Activated CD4-positive, CD25-positive, alpha-beta regulatory T cell (primary cell): ENCODE results near the gene NAV2.
A peak's percentile ranks its signal among the peaks of the same experiment; 100 is the strongest.
"Not testable (repeated sequence)": the region's sequence is repeated elsewhere in the genome, so short reads cannot be mapped to it uniquely, and the experiment has no call there.

Experiments used
- DNase-seq, 4 experiments: peaks; one replicate each; lab custom pipeline; 2025; lab: John Stamatoyannopoulos, UW

The NAV2 gene

GRCh38 chr11:19922689-19923035, 210.0 kb downstream of the NAV2 start:
- no peak for DNase-seq

- no peak for DNase-seq
These were observed 211.0 kb downstream of the NAV2 start for GRCh38 chr11:19923626-19924025.

GRCh38 chr11:19924311-19924710, 211.7 kb downstream of the NAV2 start:
- DNase-seq: no peak

- no peak for DNase-seq
These were observed 212.1 kb downstream of the NAV2 start for GRCh38 chr11:19924716-19925115.

GRCh38 chr11:19927403-19927802, 214.8 kb downstream of the NAV2 start:
- not testable (repeated sequence) for DNase-seq

- DNase-seq: no peak
These were observed 216.5 kb downstream of the NAV2 start for GRCh38 chr11:19929147-19929546.

DNA sequence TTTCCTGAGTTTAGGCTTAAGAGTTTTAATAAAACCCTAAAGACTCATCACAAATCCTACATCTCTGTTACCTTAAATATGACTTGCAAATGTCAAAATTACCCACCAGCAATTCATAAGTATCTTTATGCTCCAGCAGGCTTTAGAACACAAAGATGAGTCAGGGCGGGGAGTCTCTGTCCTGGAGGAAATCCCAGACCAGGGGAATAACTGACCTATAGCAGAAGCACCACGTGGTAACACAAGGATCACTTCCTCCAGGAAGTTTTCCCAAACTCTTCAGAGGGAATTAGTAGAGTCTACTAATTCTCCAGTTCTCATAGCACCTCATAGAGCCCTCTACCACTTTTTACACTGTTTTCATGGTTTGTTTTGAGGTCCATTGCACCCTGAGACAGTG, 217.0 kb downstream of the NAV2 start:
- DNase-seq: no peak

DNA sequence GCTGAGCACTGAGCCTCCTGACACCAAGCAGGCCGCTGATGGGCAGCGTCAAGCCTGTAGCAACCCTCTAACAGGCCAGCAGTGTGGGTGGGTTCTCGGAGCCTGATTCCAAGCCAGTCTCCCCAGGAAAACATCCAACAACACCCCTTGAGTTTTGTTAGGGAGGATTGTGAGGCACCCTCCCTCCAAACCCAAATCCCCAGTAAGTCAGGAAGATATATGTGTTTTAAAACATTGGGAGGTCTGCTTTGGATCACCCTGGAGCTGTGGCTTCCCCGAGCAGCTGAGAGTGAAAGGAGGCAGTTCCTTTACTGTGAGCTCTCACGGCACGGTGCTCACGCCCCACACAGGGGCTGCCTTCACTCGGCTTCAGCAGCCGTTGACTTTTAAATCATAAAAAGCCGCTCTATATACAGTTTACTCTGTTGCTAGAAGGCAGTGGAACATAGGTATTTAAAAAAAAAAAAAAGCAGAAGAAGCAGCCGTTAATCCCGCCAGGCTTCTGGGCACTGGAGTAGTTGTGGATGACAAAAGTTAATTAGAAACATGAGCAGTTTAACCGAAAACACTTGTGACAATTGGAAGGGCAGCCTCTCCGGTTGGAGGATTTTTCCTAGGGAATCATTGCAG, 218.6 kb downstream of the NAV2 start:
- DNase-seq: no peak

DNA sequence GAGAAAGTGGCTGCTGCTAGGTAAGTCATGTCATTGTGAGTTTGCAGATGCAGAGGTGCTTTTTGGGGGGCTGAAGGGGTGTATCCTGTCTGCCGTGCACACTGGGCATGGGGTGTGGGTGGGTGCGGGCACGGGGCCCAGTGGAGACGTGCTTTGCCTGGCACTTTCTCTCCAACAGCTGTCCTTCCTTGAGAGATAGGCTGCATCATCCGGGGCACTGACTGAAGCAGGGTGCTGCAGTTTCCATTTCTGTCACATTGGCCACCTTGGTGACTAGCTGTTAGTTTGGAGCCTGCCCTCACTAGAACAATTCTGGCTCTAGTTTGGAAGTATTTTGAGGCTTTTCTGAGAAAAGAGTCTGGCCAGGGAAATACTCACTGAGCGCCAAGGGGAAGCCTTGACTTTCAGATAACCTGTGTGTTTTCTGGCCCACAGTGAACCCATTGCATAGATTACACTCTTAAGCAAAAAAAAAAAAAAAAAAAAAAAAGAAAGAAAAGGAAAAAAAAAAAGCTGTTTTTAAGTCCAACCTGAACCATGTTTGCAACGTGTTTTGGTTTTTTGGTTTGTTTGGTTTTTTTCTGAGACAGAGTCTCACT, 219.2 kb downstream of the NAV2 start:
- DNase-seq: no peak

GRCh38 chr11:19933132-19933735, 220.6 kb downstream of the NAV2 start:
- DNase-seq: no peak

- DNase-seq: no peak
These were observed 221.3 kb downstream of the NAV2 start for GRCh38 chr11:19933801-19934488.

GRCh38 chr11:19934828-19935259, 222.2 kb downstream of the NAV2 start:
- DNase-seq: no peak

DNA sequence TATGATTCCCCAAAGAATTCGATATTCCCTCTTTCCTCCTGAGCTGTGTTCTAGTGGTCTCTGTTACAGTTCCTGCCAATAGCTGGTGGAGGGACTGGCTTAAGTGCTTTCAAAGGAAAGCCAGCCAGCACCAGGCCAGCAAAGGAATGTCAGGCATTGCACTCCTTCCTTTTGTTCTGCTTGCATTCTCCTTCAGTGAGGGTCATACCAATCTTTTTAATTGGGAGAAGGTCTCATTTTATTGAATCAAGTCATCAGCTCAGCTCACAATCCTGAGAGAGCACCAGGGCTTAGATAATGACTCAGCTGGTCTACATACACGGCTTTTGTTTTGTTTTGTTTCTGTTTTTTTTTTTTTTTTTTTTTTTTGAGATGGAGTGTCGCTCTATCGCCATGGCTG, 222.9 kb downstream of the NAV2 start:
- DNase-seq: no peak

GRCh38 chr11:19936461-19936860, 223.8 kb downstream of the NAV2 start:
- no peak for DNase-seq

GRCh38 chr11:19938169-19938856, 225.7 kb downstream of the NAV2 start:
- peak in 1 of 4 experiments; percentile 3 for DNase-seq

- no peak for DNase-seq
These were observed 226.2 kb downstream of the NAV2 start for GRCh38 chr11:19938866-19939265.

GRCh38 chr11:19939415-19939929, 226.8 kb downstream of the NAV2 start:
- no peak for DNase-seq

DNA sequence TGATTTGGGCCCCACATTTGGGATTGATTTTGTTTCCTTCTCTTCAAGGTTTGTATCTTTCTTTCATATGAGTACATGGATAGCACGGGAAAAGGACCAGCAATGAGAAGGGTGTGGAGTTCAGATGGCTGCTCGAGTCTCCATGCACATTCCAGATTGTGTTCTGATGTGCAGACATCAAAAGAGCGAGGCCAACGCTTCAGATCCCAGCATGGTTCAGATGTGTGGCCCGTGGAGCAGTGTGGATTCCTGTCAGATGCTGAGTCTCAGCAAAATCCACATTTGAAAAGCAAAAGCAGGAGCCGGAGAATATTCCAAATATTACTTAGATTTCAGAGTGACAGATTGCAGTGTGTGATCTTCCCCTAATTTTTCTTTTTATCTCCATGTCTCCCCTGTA, 228.2 kb downstream of the NAV2 start:
- DNase-seq: no peak

DNA sequence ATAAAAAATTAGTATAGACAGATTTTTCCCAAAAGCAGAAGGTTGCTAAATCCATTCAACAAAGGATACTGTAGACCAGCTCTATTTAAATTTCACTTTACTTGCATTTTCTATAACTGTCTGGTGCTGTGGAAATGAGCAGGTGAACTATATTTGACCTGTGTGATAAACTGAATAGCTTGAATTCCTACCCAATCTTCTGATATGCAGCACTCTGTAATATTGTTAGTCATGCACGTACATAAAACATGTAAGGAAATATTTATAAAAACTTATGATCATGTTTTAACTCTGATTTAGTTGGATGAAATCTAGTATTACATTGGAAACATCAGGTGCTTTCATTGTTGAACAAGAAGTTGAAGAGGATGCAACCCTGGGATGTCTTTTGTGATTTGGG, 234.0 kb downstream of the NAV2 start:
- DNase-seq: no peak

GRCh38 chr11:19947537-19948114, 235.0 kb downstream of the NAV2 start:
- DNase-seq: no peak

GRCh38 chr11:19949606-19950005, 237.0 kb downstream of the NAV2 start:
- DNase-seq: no peak

GRCh38 chr11:19951558-19952115, 239.0 kb downstream of the NAV2 start:
- no peak for DNase-seq
